Parathyroid adenoma (tissue), 2 donors: ENCODE data around the gene TCL1B.

Experiments used
- H2AFZ ChIP-seq: fragments of 300-600 bp; sonication (generic); one replicate; pipeline ENCODE4 v1.7.0; 2017; ENCODE audit warnings: antibody characterized with exemption, mild to moderate bottlenecking
- H3K27ac ChIP-seq: fragments of 300-600 bp; sonication (generic); one replicate; pipeline ENCODE4 v1.7.0; 2017
- H3K27me3 ChIP-seq: fragments of 300-600 bp; sonication (generic); one replicate; pipeline ENCODE4 v1.7.0; 2017; ENCODE audit warnings: low read length; ENCODE audit not compliant: control insufficient read depth, insufficient read depth
- H3K36me3 ChIP-seq: fragments of 300-600 bp; sonication (generic); one replicate; pipeline ENCODE4 v1.7.0; 2017; ENCODE audit warnings: low read length; ENCODE audit not compliant: control insufficient read depth, insufficient read depth
- H3K4me1 ChIP-seq: fragments of 300-600 bp; sonication (generic); one replicate; pipeline ENCODE4 v1.7.0; 2017; ENCODE audit warnings: control low read depth
- H3K4me2 ChIP-seq: fragments of 300-600 bp; sonication (generic); one replicate; pipeline ENCODE4 v1.7.0; 2017; ENCODE audit warnings: low read length
- H3K4me3 ChIP-seq: fragments of 300-600 bp; sonication (generic); one replicate; pipeline ENCODE4 v1.7.0; 2017; ENCODE audit warnings: low read depth, low read length
- H3K79me2 ChIP-seq: fragments of 300-600 bp; sonication (generic); one replicate; pipeline ENCODE4 v1.7.0; 2017; ENCODE audit warnings: control low read depth
- H3K9ac ChIP-seq: fragments of 300-600 bp; sonication (generic); one replicate; pipeline ENCODE4 v1.7.0; 2017; ENCODE audit warnings: mild to moderate bottlenecking
- H3K9me3 ChIP-seq: fragments of 300-600 bp; sonication (generic); one replicate; pipeline ENCODE4 v1.7.0; 2017; ENCODE audit warnings: low read length; ENCODE audit not compliant: control insufficient read depth
- TF ChIP-seq, protein P1 (sequence below): fragments of 300-600 bp; sonication (generic); IDR thresholded peaks from one replicate; pipeline ENCODE4 v1.7.0; 2017; ENCODE audit warnings: antibody characterized with exemption, mild to moderate bottlenecking
- donor health status: primary hyperparathyroidism.

The TCL1B gene

DNA sequence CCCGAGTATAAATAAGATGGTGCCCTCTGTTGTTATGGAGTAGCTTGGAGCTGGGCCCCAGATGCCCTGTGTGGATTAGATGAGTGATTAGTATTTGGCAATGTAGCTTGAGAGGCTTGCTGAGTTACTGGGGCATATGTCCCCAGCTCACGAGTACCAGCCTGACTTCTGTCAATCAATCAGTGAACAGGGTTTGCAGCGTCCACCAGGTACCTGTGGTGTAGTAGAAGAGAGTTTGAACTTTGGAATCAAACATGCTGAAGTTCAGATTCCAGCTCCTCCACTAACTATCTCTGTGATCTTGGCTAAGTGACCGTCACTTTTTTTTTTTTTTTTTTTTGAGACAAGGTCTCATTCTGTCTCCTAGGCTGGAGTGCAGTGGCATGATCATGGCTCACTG lies 11.6 kb upstream of the TCL1B start:
- no peaks in the 10 kb centered on the region for H3K9me3 ChIP-seq
- H3K27me3 ChIP-seq, result no peaks in the 10 kb centered on the region
- no peak overlapping the region for H3K27ac ChIP-seq
- no peak overlapping the region for H3K4me2 ChIP-seq
- H3K36me3 ChIP-seq, result no peaks in the 10 kb centered on the region
- H3K4me1 ChIP-seq, result peaks cover 15% of the 10 kb centered on the region
- no peak overlapping the region for H3K4me3 ChIP-seq
- no peak overlapping the region for H3K9ac ChIP-seq
- no peak overlapping the region for H2AFZ ChIP-seq
- TF ChIP-seq, protein P1, sequence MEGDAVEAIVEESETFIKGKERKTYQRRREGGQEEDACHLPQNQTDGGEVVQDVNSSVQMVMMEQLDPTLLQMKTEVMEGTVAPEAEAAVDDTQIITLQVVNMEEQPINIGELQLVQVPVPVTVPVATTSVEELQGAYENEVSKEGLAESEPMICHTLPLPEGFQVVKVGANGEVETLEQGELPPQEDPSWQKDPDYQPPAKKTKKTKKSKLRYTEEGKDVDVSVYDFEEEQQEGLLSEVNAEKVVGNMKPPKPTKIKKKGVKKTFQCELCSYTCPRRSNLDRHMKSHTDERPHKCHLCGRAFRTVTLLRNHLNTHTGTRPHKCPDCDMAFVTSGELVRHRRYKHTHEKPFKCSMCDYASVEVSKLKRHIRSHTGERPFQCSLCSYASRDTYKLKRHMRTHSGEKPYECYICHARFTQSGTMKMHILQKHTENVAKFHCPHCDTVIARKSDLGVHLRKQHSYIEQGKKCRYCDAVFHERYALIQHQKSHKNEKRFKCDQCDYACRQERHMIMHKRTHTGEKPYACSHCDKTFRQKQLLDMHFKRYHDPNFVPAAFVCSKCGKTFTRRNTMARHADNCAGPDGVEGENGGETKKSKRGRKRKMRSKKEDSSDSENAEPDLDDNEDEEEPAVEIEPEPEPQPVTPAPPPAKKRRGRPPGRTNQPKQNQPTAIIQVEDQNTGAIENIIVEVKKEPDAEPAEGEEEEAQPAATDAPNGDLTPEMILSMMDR, result no peak
- no peaks in the 10 kb centered on the region for H3K79me2 ChIP-seq

DNA sequence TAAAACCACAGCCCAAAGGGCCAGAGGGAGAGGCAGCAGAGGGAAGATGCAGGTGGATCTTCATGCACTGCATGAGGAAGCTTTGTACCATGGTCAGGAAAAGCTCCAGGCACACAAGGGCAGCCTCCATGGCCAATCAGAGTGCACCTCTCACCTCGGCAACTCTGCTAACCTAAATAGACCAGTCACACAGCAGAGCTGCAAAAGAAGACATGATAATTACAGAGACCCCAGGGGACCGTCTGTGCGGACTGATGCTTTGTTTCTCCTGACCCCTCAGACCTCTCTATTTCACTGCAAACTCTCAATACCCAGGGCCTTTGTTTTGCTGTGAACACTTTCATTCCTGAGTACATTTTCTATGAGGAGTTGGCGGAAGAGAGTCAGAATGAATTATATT lies 10.7 kb upstream of the TCL1B start:
- no peak overlapping the region for H3K9ac ChIP-seq
- TF ChIP-seq, protein P1, result no peak
- no peaks in the 10 kb centered on the region for H3K27me3 ChIP-seq
- H2AFZ ChIP-seq, result no peak overlapping the region
- no peak overlapping the region for H3K4me3 ChIP-seq
- no peaks in the 10 kb centered on the region for H3K36me3 ChIP-seq
- no peak overlapping the region for H3K27ac ChIP-seq
- peaks cover 23% of the 10 kb centered on the region for H3K4me1 ChIP-seq
- H3K79me2 ChIP-seq, result no peaks in the 10 kb centered on the region
- H3K4me2 ChIP-seq, result no peak overlapping the region
- no peaks in the 10 kb centered on the region for H3K9me3 ChIP-seq

DNA sequence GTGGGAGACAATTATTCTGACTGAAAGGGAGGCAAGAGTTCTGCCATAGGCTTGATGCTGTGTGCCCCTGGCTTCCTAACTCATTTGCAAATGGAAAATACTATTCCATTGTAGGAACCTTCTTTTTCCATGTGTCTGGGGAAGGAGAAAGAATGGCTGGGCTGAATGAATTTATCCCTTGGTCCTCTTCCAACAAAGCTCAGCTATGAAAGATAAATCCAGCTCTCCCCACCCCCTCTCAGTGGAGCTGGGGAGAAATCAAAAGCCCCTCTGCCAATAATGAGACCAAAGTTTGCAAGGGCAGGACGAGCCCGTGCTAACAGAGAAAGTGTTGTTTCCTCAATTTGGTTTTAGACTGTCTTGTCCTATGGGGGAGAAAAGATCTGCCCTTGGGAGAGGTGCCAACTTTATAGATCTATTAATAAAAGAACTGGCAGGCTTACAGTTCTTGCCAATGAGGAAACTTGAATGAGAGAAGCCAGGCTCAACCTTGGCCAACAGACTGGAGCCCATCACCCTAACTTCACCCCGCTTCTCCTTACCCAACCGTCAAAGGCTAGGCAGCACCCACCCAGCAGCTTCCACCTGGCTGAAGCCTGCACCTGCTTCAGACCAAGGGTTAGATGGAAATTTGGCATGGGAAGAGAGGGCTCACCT lies 8.9 kb upstream of the TCL1B start:
- H3K9ac ChIP-seq, result no peak overlapping the region
- H2AFZ ChIP-seq, result no peak overlapping the region
- no peak overlapping the region for H3K4me3 ChIP-seq
- no peaks in the 10 kb centered on the region for H3K9me3 ChIP-seq
- no peak overlapping the region for H3K27ac ChIP-seq
- H3K79me2 ChIP-seq, result no peaks in the 10 kb centered on the region
- TF ChIP-seq, protein P1, result no peak
- peaks cover 31% of the 10 kb centered on the region for H3K4me1 ChIP-seq
- no peak overlapping the region for H3K4me2 ChIP-seq
- no peaks in the 10 kb centered on the region for H3K36me3 ChIP-seq
- no peaks in the 10 kb centered on the region for H3K27me3 ChIP-seq

GRCh38 chr14:95679148-95679815 lies 6.9 kb upstream of the TCL1B start:
- Histone ChIP-seq H3K4me3 (no peak overlapping the region), H3K36me3 (no peaks in the 10 kb centered on the region), H3K4me2 (no peak overlapping the region), H3K4me1 (peaks cover 43% of the 10 kb centered on the region), H3K9me3 (no peaks in the 10 kb centered on the region), H3K27ac (no peak overlapping the region), H3K27me3 (peaks cover 3% of the 10 kb centered on the region), H3K79me2 (no peaks in the 10 kb centered on the region), H3K9ac (no peak overlapping the region), H2AFZ (peak overlapping the region; percentile 57)
- TF ChIP-seq, protein P1, result no peak
